Middle frontal gyrus (tissue), 1 donor: Measurements from ENCODE around the gene ACBD5.
A peak's percentile ranks its signal among the peaks of the same experiment; 100 is the strongest.
"Not testable (repeated sequence)": the region's sequence is repeated elsewhere in the genome, so short reads cannot be mapped to it uniquely, and the experiment has no call there.

Experiments used
- DNase-seq: peaks from one replicate; pipeline ENCODE4 v3.0.0-alpha.2; 2015; ENCODE audit warnings: low spot score; ENCODE audit errors: extremely low spot score

Gene ACBD5

GRCh38 chr10:27240212-27241009, at the start of gene ACBD5:
TSS of gene ACBD5 (minus strand) at chr10:27240797. CDS start at chr10:27240688, 109 bp downstream.
- peak; percentile 29 for DNase-seq

GRCh38 chr10:27285093-27285492, 44.5 kb upstream of the ACBD5 start:
- DNase-seq, result no peak

DNA sequence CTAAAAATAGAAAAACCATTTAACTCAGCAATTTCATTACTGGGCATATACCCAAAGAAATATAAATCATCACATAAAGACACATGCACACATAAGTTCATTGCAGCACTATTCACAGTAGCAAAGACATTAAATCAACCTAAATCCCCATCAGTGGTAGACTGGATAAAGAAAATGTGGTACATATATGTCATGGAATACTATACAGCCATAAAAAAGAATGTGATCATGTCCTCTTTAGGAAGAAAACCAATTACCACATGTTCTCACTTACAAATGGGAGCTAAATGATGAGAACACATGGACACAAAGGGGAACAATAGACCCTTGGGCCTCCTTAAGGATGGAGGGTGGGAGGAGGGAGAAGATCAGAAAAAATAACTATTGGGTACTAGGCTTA, 36.0 kb upstream of the ACBD5 start:
- DNase-seq, result no peak

DNA sequence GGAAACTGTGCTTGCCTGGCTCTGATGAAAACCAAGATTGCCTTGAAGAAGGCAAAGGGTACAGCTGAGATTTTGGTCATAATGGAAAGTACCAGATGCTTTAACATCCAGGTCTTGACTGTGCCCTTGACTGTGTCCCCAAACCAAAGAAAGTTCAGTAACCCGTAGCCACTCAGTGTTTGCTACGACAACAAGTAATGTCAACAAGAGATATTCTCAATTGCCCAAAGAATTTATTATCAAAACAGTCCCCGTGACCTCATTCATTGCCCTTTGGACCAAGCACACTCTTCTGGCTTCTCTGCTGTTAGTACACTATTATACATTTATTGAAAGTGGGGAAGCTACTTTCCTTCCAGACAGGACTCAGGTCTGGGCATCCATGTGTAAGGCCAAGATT, 25.4 kb upstream of the ACBD5 start:
- not testable (repeated sequence) for DNase-seq

GRCh38 chr10:27262788-27263187, 22.2 kb upstream of the ACBD5 start:
- DNase-seq, result not testable (repeated sequence)

DNA sequence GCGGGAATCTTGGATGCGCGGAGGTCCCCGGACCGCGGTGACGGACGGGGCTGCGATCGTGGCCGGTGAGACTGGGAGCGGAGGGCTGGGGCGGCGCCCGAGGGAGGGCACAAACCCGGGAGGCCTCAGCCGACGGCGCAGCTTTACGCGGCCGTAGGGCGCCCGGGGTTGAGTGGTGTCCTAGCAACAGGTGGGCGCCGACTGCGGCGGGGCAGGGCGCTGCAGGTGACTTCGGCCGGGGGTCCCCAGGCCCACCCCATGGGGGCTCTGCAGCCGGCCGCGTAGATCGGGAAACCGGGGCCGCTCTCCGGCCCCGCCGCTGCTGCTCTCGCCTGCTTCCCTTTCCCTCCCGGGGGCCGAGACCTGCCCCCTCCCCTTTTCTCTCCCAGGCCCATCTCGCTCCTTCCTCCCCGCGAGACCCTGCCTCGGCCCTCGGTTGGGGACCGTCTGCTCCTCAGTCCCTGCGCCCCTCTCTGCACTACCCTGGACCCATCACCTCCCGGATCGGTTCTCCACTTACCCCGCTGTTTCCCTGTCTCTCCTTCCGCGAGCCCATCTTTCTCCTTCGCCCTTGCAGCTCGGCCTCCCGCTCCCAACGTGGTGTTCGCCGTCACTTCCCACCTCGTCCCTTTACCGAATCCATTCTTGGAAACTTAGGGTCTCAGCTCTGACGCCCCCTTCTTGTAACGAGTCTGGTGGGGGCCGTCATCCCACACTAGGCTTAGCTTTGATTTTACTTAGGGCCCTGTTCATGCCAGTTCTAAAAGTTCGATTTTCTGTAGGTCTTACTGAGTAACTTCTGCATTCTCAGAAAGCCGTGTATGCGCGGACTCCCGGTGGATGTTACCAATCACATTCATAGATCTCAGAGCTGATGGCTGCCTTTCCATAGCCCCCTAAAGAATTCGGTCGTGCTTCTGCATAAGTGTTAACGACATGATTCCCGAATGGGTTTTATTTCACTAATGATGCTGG, 18.5 kb upstream of the ACBD5 start:
- no peak for DNase-seq

GRCh38 chr10:27258492-27258837, 17.9 kb upstream of the ACBD5 start:
- no peak for DNase-seq

- DNase-seq, result no peak
Measured at GRCh38 chr10:27256299-27257189, 15.9 kb upstream of the ACBD5 start.

DNA sequence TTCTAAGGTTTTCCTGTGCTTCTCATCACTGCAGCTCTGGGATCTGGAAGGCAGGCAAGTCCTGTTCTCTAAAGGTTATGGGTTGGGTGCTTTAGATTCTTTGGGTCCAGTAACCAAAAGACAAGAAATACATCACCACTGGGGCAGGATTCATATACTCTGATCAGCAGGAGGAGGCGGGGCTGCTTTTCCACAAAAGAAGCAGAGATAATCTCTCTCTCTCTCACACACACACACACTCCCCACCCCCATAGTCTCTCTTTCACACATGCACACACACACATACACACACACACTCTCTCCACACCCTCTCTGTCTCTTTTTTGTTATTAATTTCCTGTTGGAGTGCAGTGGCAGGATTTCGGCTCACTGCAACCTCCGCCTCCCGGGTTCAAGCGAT, 13.0 kb upstream of the ACBD5 start:
- DNase-seq, result no peak

GRCh38 chr10:27252267-27253000, 11.8 kb upstream of the ACBD5 start:
- DNase-seq, result no peak

GRCh38 chr10:27251554-27251953, 11.0 kb upstream of the ACBD5 start:
- no peak for DNase-seq

DNA sequence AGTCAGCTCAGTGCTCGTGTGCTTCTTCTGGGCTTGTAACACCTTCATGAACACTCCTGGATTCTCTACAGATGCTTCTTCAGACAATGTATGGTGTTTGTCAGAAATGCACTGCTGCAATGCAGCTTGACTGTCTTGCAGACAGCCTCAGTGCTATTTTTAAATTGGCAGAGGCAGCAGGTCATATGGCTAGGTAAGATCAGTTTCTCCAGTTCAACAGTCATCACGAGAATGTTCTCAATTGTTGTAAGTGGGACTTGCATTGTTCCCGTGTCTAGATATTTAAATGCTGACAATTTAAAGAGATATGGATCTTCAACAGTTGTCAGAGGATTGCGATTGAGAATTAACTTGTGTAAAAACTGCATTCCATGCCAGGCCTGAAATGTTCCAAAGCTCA, 7.6 kb upstream of the ACBD5 start:
- DNase-seq, result no peak

DNA sequence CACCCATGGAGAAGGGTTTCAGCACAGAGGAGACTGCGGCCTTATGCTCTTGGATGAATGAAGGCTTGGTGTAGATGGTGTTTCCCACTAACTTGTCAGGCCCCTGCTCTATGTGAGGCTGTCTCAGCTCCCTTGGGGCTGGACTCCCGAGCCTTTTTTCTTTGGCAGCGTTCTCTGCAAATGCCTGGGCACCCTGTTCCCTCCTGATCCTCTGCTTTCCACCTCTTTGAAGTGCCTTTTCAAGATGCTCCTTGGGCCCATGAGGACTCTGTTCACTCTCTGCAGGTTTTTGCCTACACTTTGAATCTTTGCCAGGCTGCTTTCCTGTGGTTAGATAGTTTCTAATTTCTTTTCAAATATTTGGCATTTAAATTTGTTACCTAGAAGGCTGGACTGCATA, 6.8 kb upstream of the ACBD5 start:
- no peak for DNase-seq

DNA sequence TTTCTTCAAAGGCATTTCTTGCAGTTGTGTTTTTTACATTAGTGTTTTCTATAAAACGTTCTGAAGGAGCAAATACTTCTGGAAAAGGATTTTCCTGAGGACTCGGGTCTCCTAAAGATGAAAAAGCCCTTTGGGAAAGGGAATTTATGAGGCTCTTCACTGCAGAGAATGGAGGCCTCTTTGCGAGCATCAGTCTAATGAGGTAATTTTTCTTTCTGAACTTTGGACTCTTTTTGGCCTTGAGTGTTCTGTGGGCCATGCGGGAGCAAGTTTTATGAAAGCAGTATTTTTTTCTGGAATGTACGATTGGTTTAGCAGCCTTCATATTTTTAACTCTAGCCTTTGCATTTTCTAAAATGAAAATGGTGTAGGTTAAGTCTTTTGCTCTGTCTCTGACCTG, 6.4 kb upstream of the ACBD5 start:
- DNase-seq, result no peak

DNA sequence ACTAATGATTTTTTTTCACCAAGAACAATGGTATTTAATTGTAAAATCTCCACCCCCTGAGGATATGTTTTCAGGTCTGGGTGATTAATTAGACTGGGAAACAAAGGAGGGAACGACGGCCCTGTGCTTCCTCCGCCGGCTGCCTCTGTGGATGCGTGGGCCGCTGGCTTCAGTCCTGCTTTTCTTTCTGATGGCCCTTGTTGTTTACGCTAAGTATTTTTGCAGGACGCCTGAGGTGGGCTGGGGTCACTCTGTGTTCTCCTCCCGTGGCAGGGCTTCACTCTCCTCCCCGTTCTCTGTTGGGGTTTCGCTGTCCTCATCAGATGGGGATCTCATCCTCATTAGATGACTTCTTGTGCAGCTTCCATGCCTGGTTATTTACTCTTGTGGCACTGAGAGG, 5.2 kb upstream of the ACBD5 start:
- no peak for DNase-seq

DNA sequence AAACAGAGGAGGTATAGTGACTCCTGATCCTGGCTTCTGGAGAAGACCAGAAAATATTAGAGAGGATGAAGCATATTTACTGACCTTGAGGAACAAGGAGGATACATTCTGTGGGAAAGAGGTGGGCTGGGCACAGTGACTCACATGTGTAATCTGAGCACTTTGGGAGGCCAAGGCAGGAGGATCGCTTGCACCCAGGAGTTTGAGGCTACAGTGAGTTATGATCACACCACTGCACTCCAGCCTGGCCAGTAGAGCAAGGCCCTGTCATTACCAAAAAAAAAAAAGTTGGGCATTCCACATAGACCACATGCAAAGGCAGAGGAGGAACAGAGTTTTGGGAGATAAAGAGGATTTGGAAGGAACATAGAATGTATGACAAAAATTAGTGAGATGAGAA, 4.4 kb upstream of the ACBD5 start:
- no peak for DNase-seq

DNA sequence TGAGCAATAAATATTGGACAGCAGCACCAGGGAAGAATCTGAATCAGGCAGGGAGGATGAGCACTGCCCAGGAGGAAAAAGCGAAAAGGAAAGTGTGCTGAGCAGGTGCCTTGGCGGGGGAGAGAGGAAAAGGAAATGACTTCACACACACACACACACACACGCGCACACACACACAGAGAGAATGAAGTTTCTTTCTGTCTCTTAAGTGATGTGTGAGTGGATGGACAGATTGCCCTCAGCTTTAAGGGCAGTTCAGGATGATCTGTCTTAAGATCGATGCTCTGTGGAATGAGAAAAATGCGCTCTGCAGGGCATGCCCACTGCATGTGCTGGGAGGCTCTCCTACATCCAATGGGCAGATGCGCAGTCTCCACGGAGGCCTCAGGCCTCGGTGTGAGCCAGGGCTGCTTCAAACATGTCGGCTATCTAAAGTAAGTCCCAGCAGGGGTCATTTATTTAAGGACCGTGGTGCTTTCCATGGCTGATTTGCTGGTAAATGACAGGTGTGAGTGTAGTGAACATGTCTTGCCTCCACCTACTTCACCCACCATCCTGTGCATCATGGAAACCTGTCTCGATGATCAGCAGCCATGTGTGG, 2.5 kb upstream of the ACBD5 start:
- DNase-seq, result peak; percentile 32

DNA sequence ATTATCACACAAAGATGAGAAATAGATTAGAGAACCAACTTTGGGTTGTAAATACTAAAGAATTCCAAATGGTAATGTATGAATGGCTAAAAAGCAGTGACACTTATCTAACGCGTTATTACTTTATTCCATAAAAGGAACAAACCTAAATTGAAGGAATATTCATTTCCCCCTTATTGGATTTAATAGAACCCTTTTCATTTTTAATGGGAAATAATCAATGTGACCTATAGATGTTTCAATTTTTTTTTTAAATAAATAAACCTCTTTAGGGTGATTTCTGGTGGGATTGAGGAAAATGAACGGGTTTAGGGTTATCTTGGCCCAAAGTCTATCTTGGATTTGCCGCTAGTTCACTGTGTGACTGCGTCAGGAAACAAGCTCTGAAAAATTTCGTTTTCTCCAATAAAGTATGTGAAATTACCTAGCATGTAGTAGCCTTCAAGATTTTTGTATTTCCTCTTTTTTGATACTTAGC, 1.9 kb upstream of the ACBD5 start:
- DNase-seq, result no peak

DNA sequence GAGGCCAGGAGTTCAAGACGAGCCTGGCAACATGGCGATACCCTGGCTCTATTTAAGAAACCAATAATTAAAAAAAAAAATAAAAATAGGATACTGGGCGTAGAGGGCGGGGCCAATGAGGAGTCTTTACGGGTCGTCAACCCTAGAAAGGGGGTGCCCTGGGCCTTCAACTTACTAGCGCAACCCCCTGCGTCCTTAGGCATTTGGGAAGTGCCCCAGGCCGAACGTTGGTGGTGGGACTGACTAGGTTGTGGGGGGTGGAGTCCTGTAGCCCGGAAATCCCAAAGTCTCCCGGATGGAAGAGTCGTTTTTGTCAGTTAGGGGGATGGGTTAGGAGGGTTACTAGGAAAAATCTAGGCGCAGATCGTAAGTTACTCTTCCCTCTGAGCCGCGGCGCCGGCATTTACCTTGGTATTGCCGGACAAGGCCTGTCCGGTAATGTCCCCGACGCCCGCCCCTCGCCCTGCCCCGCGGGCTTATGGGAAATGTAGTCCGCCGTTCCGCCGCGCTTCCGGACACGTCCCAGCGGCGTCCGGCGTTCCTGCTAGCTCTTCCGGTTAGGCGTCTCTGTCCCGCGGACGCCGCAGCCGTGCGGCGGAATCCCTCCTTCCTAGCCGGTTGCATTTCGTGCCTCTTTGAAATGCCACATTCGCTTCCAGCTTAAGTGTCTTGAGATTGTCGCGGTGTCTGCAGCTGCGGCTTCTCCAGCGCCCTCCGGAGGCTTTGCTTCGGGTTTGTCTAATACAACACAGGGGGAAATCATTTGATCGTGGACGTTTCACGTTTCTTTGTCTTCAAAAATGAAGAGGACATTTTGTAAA, 1.3 kb upstream of the ACBD5 start:
- DNase-seq, result peak; percentile 92
